HG02943 (cell line): Measurements from ENCODE around the gene TIPIN.
"Not testable (repeated sequence)": the region's sequence is repeated elsewhere in the genome, so short reads cannot be mapped to it uniquely, and the experiment has no call there.

Experiments used
- ATAC-seq: cut with Tn5 transposase; IDR thresholded peaks from one replicate; pipeline ENCODE4 v1.9.1; 2021; ENCODE audit warnings: mild to moderate bottlenecking, low read depth, moderate library complexity; ENCODE audit not compliant: unreplicated experiment

Gene TIPIN

GRCh38 chr15:66304425-66304824 lies 52.1 kb downstream of the TIPIN start:
- ATAC-seq = not testable (repeated sequence)

GRCh38 chr15:66302489-66303278 lies 53.8 kb downstream of the TIPIN start:
- ATAC-seq = no peak

GRCh38 chr15:66298803-66299251 lies 57.7 kb downstream of the TIPIN start:
- no peak for ATAC-seq

- ATAC-seq = no peak
Observed at GRCh38 chr15:66296186-66296585, 60.3 kb downstream of the TIPIN start.

- no peak for ATAC-seq
Observed at GRCh38 chr15:66294932-66295235, 61.6 kb downstream of the TIPIN start.

GRCh38 chr15:66294157-66294931 lies 62.1 kb downstream of the TIPIN start:
- peak; percentile 39 for ATAC-seq

- ATAC-seq = peak; percentile 55
Observed at GRCh38 chr15:66293419-66294156, 62.9 kb downstream of the TIPIN start, which contains the start of gene DIS3L. Gene DIS3L (plus strand): TSS chr15:66293568. CDS start chr15:66293597, 29 bp downstream.

- ATAC-seq = no peak
Observed at GRCh38 chr15:66292571-66293418, 63.7 kb downstream of the TIPIN start.

- ATAC-seq = no peak
Observed at GRCh38 chr15:66291816-66292570, 64.5 kb downstream of the TIPIN start.

- ATAC-seq = no peak
Observed at GRCh38 chr15:66290518-66290917, 66.0 kb downstream of the TIPIN start.

GRCh38 chr15:66290007-66290406 lies 66.5 kb downstream of the TIPIN start:
- no peak for ATAC-seq

GRCh38 chr15:66288551-66289185 lies 67.8 kb downstream of the TIPIN start:
- no peak for ATAC-seq

- ATAC-seq = no peak
Observed at GRCh38 chr15:66288093-66288492, 68.4 kb downstream of the TIPIN start.

GRCh38 chr15:66287461-66288057 lies 68.9 kb downstream of the TIPIN start:
- ATAC-seq = no peak
